Suppressor macrophage treated with lipopolysaccharide for 1 hour (primary cell): ENCODE measurements around the gene CSN1S1.

ENCODE experiments used
- DNase-seq, 3 donors: peaks; one replicate each; pipeline ENCODE4 v3.0.0-alpha.2; 2020 to 2022

Gene CSN1S1

DNA sequence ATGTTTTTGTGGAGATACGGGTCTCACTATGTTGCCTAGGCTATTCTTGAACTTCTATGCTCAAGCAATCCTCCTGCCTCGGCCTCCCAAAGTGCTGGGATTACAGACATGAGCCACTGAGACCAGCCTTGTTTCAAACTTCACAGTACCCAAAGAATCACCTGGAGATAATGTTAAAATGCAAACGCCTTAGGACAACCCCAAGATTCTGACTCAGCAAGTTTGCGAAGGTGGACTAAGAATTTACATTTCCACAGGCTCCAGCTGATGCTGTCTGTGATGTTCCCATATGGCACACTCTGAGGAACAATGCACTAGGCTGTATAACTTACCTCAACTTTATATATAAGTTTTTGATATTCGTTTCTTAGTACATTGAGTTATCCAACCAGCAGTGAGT is 63.9 kb downstream of the CSN1S1 start:
- no peak for DNase-seq

DNA sequence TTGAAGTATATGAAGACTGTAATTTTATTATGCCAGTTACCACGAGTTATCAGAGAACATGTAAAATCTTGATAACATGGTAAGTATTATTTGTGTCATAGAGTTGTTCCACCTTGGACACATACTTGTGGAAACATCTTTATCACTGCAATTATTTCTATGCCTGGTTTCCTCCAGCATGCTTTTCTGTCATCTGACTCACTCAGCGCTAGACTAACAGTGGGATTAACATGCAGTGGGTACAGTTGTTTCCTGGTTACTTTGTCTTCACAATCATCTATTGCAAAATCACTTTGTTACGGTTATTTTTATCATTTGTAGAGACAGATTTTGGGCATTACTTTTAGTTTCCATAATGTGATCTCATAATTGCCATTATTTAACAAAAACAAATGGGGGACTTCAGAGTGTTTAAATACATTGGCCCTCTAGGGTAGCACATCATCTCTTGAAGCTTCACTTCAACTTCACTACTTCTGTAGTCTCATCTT is 64.7 kb downstream of the CSN1S1 start, which contains the start of gene STATH:
TSS of gene STATH (plus strand) at position 441 of the 491 bp plus-strand sequence. CDS start 2,472 bp downstream, outside the sequence.
- no peak for DNase-seq
